Neutrophil (primary cell): ENCODE measurements around the gene RXFP3.

Experiments
- H3K27ac ChIP-seq: fragments of 200-600 bp; sonication (generic); 2 replicates; pipeline ENCODE4 v1.5.1; 2016; ENCODE audit warnings: mild to moderate bottlenecking, moderate library complexity
- H3K27me3 ChIP-seq: fragments of 200-600 bp; sonication (generic); 2 replicates; pipeline ENCODE4 v1.6.0; 2016; ENCODE audit warnings: mild to moderate bottlenecking
- H3K36me3 ChIP-seq: fragments of 200-600 bp; sonication (generic); 2 replicates; pipeline ENCODE4 v1.5.1; 2017
- H3K4me1 ChIP-seq, 2 experiments: fragments of 200-600 bp in 1 of 2; sonication (generic) in 1 of 2; 1 replicate in 1 of 2; 2 replicates in 1 of 2; pipeline versions ENCODE4 v1.5.1 to v1.6.1; 2013 to 2016; ENCODE audit warnings: low read depth in 1 of 2, low read length in 1 of 2, mild to moderate bottlenecking in 1 of 2, moderate library complexity in 1 of 2; ENCODE audit not compliant: control insufficient read depth in 1 of 2, insufficient read depth in 1 of 2
- H3K4me3 ChIP-seq, 2 experiments: fragments of 200-600 bp in 1 of 2; sonication (generic) in 1 of 2; 1 replicate in 1 of 2; 2 replicates in 1 of 2; pipeline ENCODE4 v1.5.1; 2013 to 2016; ENCODE audit warnings: low read depth in 1 of 2, low read length in 1 of 2, mild to moderate bottlenecking in 1 of 2, moderate library complexity in 1 of 2
- H3K9me3 ChIP-seq: fragments of 200-600 bp; sonication (generic); 2 replicates; pipeline ENCODE4 v1.5.1; 2016
- CTCF ChIP-seq: fragments of 200-600 bp; sonication (generic); IDR thresholded peaks from 2 replicates; pipeline ENCODE4 v1.5.1; 2016; ENCODE audit warnings: antibody characterized with exemption

RXFP3 gene

GRCh38 chr5:33891788-33892619, 44.2 kb upstream of the RXFP3 start, which contains the start of gene ADAMTS12:
Gene ADAMTS12 (minus strand): TSS chr5:33891990. CDS start chr5:33891856, 134 bp downstream.
- Histone ChIP-seq H3K4me3 (no peak within 1 kb of the TSS), H3K27me3 (peaks cover 71% of the 10 kb centered on the region), H3K9me3 (no peaks in the 10 kb centered on the region), H3K4me1 (no peaks in the 10 kb centered on the region), H3K36me3 (no peaks in the 10 kb centered on the region), H3K27ac (no peak within 1 kb of the TSS)
- TF ChIP-seq CTCF, result no peak

GRCh38 chr5:33892620-33893137, 43.5 kb upstream of the RXFP3 start:
- H3K4me1 ChIP-seq, result no peaks in the 10 kb centered on the region
- H3K36me3 ChIP-seq, result no peaks in the 10 kb centered on the region
- H3K9me3 ChIP-seq, result no peaks in the 10 kb centered on the region
- H3K27ac ChIP-seq, result no peak overlapping the region
- no peak for TF ChIP-seq CTCF
- peaks cover 71% of the 10 kb centered on the region for H3K27me3 ChIP-seq
- no peak overlapping the region for H3K4me3 ChIP-seq

- H3K9me3 ChIP-seq, result no peaks in the 10 kb centered on the region
- H3K4me3 ChIP-seq, result no peak overlapping the region
- H3K27me3 ChIP-seq, result peaks cover 59% of the 10 kb centered on the region
- no peaks in the 10 kb centered on the region for H3K36me3 ChIP-seq
- no peaks in the 10 kb centered on the region for H3K4me1 ChIP-seq
- no peak for TF ChIP-seq CTCF
- no peak overlapping the region for H3K27ac ChIP-seq
These were observed 41.6 kb upstream of the RXFP3 start for GRCh38 chr5:33894566-33894965.

- no peaks in the 10 kb centered on the region for H3K4me1 ChIP-seq
- H3K4me3 ChIP-seq, result no peak overlapping the region
- H3K9me3 ChIP-seq, result peaks cover 9% of the 10 kb centered on the region
- H3K27ac ChIP-seq, result no peak overlapping the region
- H3K27me3 ChIP-seq, result no peaks in the 10 kb centered on the region
- TF ChIP-seq CTCF, result no peak
- H3K36me3 ChIP-seq, result no peaks in the 10 kb centered on the region
These were observed 35.0 kb upstream of the RXFP3 start for GRCh38 chr5:33901156-33901555.

- no peaks in the 10 kb centered on the region for H3K36me3 ChIP-seq
- H3K27me3 ChIP-seq, result no peaks in the 10 kb centered on the region
- H3K4me3 ChIP-seq, result no peak overlapping the region
- TF ChIP-seq CTCF, result no peak
- no peak overlapping the region for H3K27ac ChIP-seq
- no peaks in the 10 kb centered on the region for H3K4me1 ChIP-seq
- peaks cover 11% of the 10 kb centered on the region for H3K9me3 ChIP-seq
These were observed 33.1 kb upstream of the RXFP3 start for GRCh38 chr5:33903118-33903517.
